ENCODE data around the gene IL4I1.

- TF ChIP-seq EZH2 (IDR thresholded peaks at IDR 0.05; ENCODE audit: insufficient read depth, poor library complexity, severe bottlenecking) (no peak), EZH2phosphoT487 (IDR thresholded peaks at IDR 0.05; ENCODE audit: insufficient read depth, low read depth) (no peak)
Observed at GRCh38 chr19:49939721-49940481, 43.2 kb upstream of the IL4I1 start.
